ENCODE data around the gene MEF2D.

Gene MEF2D

GRCh38 chr1:156492013-156492590, 8.5 kb downstream of the MEF2D start:
- FAIRE-seq = no peak
- peak; percentile 7; the same call in 1 of the 2 replicates for TF ChIP-seq POLR2A (IDR thresholded peaks at IDR 0.05; ENCODE audit: low read depth, low read length)
- TF ChIP-seq POLR2AphosphoS5 (IDR thresholded peaks at IDR 0.05; ENCODE audit: low read depth, low read length) = no peak
- no peak for TF ChIP-seq TAF1 (IDR thresholded peaks at IDR 0.05; ENCODE audit: borderline replicate concordance, low read depth, low read length)
- no peak for DNase-seq (ENCODE audit: insufficient read length)

GRCh38 chr1:156491151-156491949, 9.2 kb downstream of the MEF2D start:
- peak; percentile 72 for FAIRE-seq

GRCh38 chr1:156490401-156491032, 10.1 kb downstream of the MEF2D start:
- DNase-seq (ENCODE audit: insufficient read length) = no peak

More at GRCh38 chr1:156491151-156491949, 9.2 kb downstream of the MEF2D start:
- TF ChIP-seq POLR2AphosphoS5 (IDR thresholded peaks at IDR 0.05; ENCODE audit: low read depth, low read length) (peak; percentile 63), POLR2A (IDR thresholded peaks at IDR 0.05; ENCODE audit: low read depth, low read length) (peak; percentile 53; the same call in 1 of the 2 replicates), TAF1 (IDR thresholded peaks at IDR 0.05; ENCODE audit: borderline replicate concordance, low read depth, low read length) (no peak)
- DNase-seq (ENCODE audit: insufficient read length) = no peak

GRCh38 chr1:156489935-156490293, 10.7 kb downstream of the MEF2D start:
- no peak for TF ChIP-seq POLR2AphosphoS5 (IDR thresholded peaks at IDR 0.05; ENCODE audit: low read depth, low read length)
- no peak for TF ChIP-seq TAF1 (IDR thresholded peaks at IDR 0.05; ENCODE audit: borderline replicate concordance, low read depth, low read length)
- TF ChIP-seq POLR2A (IDR thresholded peaks at IDR 0.05; ENCODE audit: low read depth, low read length) = no peak
- no peak for FAIRE-seq
- DNase-seq (ENCODE audit: insufficient read length) = no peak

More at GRCh38 chr1:156490401-156491032, 10.1 kb downstream of the MEF2D start:
- no peak for FAIRE-seq
- TF ChIP-seq TAF1 (IDR thresholded peaks at IDR 0.05; ENCODE audit: borderline replicate concordance, low read depth, low read length) (no peak), POLR2A (IDR thresholded peaks at IDR 0.05; ENCODE audit: low read depth, low read length) (no peak), POLR2AphosphoS5 (IDR thresholded peaks at IDR 0.05; ENCODE audit: low read depth, low read length) (no peak)

- no peak; the same call in 1 of the 2 replicates for TF ChIP-seq POLR2A (IDR thresholded peaks at IDR 0.05; ENCODE audit: low read depth, low read length)
- no peak for TF ChIP-seq TAF1 (IDR thresholded peaks at IDR 0.05; ENCODE audit: borderline replicate concordance, low read depth, low read length)
- TF ChIP-seq POLR2AphosphoS5 (IDR thresholded peaks at IDR 0.05; ENCODE audit: low read depth, low read length) = no peak
- no peak for DNase-seq (ENCODE audit: insufficient read length)
- FAIRE-seq = no peak
Measured at GRCh38 chr1:156489166-156489934, 11.2 kb downstream of the MEF2D start.

- FAIRE-seq = peak; percentile 94
- TF ChIP-seq POLR2A (IDR thresholded peaks at IDR 0.05; ENCODE audit: low read depth, low read length) (no peak), TAF1 (IDR thresholded peaks at IDR 0.05; ENCODE audit: borderline replicate concordance, low read depth, low read length) (no peak), POLR2AphosphoS5 (IDR thresholded peaks at IDR 0.05; ENCODE audit: low read depth, low read length) (no peak)
Measured at GRCh38 chr1:156488566-156489165, 11.9 kb downstream of the MEF2D start.

GRCh38 chr1:156487862-156488261, 12.7 kb downstream of the MEF2D start:
- TF ChIP-seq TAF1 (IDR thresholded peaks at IDR 0.05; ENCODE audit: borderline replicate concordance, low read depth, low read length) (no peak), POLR2AphosphoS5 (IDR thresholded peaks at IDR 0.05; ENCODE audit: low read depth, low read length) (no peak), POLR2A (IDR thresholded peaks at IDR 0.05; ENCODE audit: low read depth, low read length) (no peak)
- no peak for FAIRE-seq
- DNase-seq (ENCODE audit: insufficient read length) = no peak

More at GRCh38 chr1:156488566-156489165, 11.9 kb downstream of the MEF2D start:
- DNase-seq (ENCODE audit: insufficient read length) = peak; percentile 74

GRCh38 chr1:156486421-156487344, 13.9 kb downstream of the MEF2D start:
- FAIRE-seq (no peak), DNase-seq (ENCODE audit: insufficient read length) (no peak)
- TF ChIP-seq POLR2AphosphoS5 (IDR thresholded peaks at IDR 0.05; ENCODE audit: low read depth, low read length) (no peak), POLR2A (IDR thresholded peaks at IDR 0.05; ENCODE audit: low read depth, low read length) (no peak), TAF1 (IDR thresholded peaks at IDR 0.05; ENCODE audit: borderline replicate concordance, low read depth, low read length) (no peak)

GRCh38 chr1:156485984-156486383, 14.6 kb downstream of the MEF2D start:
- FAIRE-seq (no peak), DNase-seq (ENCODE audit: insufficient read length) (no peak)
- no peak for TF ChIP-seq TAF1 (IDR thresholded peaks at IDR 0.05; ENCODE audit: borderline replicate concordance, low read depth, low read length)
- TF ChIP-seq POLR2AphosphoS5 (IDR thresholded peaks at IDR 0.05; ENCODE audit: low read depth, low read length) = no peak
- no peak for TF ChIP-seq POLR2A (IDR thresholded peaks at IDR 0.05; ENCODE audit: low read depth, low read length)

Measured in GM12892 (cell line).